A549 (cell line): ENCODE measurements around the gene CFAP157.

Experiments
- BHLHE40 ChIP-seq: IDR thresholded peaks from 2 replicates; pipeline ENCODE4 v1.6.1; 2012; ENCODE audit warnings: low read depth, low read length, inconsistent platforms
- CEBPB ChIP-seq, 2 experiments: fragments of >200 bp in 1 of 2; sonication (Bioruptor Twin) in 1 of 2; formaldehyde crosslinking in 1 of 2; IDR thresholded peaks; 2 replicates each; pipeline ENCODE4 v1.6.1; 2012 to 2016
- E2F6 ChIP-seq: IDR thresholded peaks from 2 replicates; pipeline ENCODE4 v1.6.1; 2012; ENCODE audit warnings: low read depth, borderline replicate concordance
- EP300 ChIP-seq, 2 experiments: fragments of >200 bp; sonication (Bioruptor Twin); formaldehyde crosslinking; IDR thresholded peaks; 2 replicates in 1 of 2; 3 replicates in 1 of 2; pipeline ENCODE4 v1.6.1; 2016 to 2017
- FOSL2 ChIP-seq, 2 experiments: fragments of 450-650 bp in 1 of 2; fragments of >200 bp in 1 of 2; sonication (Bioruptor Twin) in 1 of 2; formaldehyde crosslinking; IDR thresholded peaks; 2 replicates each; pipeline versions ENCODE4 v1.5.0 to v1.6.1; 2016 to 2020; ENCODE audit warnings: mild to moderate bottlenecking in 1 of 2, moderate library complexity in 1 of 2
- MYC ChIP-seq: IDR thresholded peaks from 2 replicates; pipeline ENCODE4 v1.6.1; 2012; ENCODE audit warnings: mild to moderate bottlenecking, inconsistent platforms, low read length, improper control_type of control experiment, borderline replicate concordance
- POLR2A ChIP-seq: IDR thresholded peaks from 2 replicates; pipeline ENCODE4 v1.6.1; 2012; ENCODE audit warnings: mild to moderate bottlenecking, low read length
- POLR2AphosphoS2 ChIP-seq: conservative IDR thresholded peaks from 2 replicates; pipeline ENCODE4 v1.6.1; 2012; ENCODE audit warnings: low read length, improper control_type of control experiment, inconsistent platforms
- RFX5 ChIP-seq: fragments of 450-650 bp; IDR thresholded peaks from 2 replicates; pipeline ENCODE4 v1.7.1; 2014; ENCODE audit warnings: antibody characterized with exemption, mild to moderate bottlenecking, moderate library complexity
- RNF2 ChIP-seq: fragments of 200-600 bp; sonication (generic); IDR thresholded peaks from 2 replicates; pipeline ENCODE4 v1.6.1; 2016; ENCODE audit warnings: low read depth, mild to moderate bottlenecking, antibody characterized with exemption, moderate library complexity, borderline replicate concordance
- USF2 ChIP-seq: fragments of 450-650 bp; IDR thresholded peaks from 2 replicates; pipeline ENCODE4 v1.6.1; 2014; ENCODE audit warnings: antibody characterized with exemption
- TF ChIP-seq, protein P1 (sequence below): fragments of >200 bp; sonication (Bioruptor Twin); formaldehyde crosslinking; IDR thresholded peaks from 3 replicates; pipeline ENCODE4 v1.5.1; 2016
- TF ChIP-seq, protein P2 (sequence below): IDR thresholded peaks from 2 replicates; pipeline ENCODE4 v1.6.1; 2012

- TF ChIP-seq, protein P1, sequence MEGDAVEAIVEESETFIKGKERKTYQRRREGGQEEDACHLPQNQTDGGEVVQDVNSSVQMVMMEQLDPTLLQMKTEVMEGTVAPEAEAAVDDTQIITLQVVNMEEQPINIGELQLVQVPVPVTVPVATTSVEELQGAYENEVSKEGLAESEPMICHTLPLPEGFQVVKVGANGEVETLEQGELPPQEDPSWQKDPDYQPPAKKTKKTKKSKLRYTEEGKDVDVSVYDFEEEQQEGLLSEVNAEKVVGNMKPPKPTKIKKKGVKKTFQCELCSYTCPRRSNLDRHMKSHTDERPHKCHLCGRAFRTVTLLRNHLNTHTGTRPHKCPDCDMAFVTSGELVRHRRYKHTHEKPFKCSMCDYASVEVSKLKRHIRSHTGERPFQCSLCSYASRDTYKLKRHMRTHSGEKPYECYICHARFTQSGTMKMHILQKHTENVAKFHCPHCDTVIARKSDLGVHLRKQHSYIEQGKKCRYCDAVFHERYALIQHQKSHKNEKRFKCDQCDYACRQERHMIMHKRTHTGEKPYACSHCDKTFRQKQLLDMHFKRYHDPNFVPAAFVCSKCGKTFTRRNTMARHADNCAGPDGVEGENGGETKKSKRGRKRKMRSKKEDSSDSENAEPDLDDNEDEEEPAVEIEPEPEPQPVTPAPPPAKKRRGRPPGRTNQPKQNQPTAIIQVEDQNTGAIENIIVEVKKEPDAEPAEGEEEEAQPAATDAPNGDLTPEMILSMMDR, result no peak
- TF ChIP-seq, protein P2, sequence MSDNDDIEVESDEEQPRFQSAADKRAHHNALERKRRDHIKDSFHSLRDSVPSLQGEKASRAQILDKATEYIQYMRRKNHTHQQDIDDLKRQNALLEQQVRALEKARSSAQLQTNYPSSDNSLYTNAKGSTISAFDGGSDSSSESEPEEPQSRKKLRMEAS, result no peak
- TF ChIP-seq POLR2A (no peak), E2F6 (no peak), FOSL2 (IDR thresholded peaks at IDR 0.05) (no peak), FOSL2 (CRISPR knock-in tag; IDR thresholded peaks at IDR 0.05) (no peak), EP300 (IDR thresholded peaks at IDR 0.05) (no peak), MYC (no peak), USF2 (no peak), RNF2 (no peak), CEBPB (IDR thresholded peaks at IDR 0.05) (no peak), BHLHE40 (no peak), POLR2AphosphoS2 (no peak), RFX5 (no peak)
These were observed 39.5 kb upstream of the CFAP157 start for GRCh38 chr9:127667127-127667844.
